ENCODE data around the gene ADGRG2.
"Not testable (repeated sequence)": the region's sequence is repeated elsewhere in the genome, so short reads cannot be mapped to it uniquely, and the experiment has no call there.

Gene ADGRG2

DNA sequence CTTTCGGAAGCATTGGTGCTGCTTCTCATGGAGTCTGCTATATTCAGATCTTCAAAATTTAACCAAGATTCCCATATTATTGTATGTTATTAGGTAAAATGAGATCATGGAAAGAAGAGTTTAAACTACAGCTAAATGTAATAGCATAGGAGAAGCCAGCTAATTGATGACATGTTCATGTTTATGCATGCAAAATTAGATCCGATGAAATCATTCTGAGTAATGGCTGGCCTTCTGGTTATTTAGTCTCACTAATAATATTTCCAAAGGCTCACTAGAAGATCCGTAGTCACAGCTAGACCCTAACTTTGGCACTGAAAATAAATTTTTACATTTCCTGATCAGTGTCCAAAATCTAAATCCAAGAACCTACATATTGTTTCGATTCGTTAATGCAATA, 118.5 kb downstream of the ADGRG2 start:
- DNase-seq (ENCODE audit: insufficient read length, low spot score) (no peak), FAIRE-seq (no peak)
- TF ChIP-seq POLR2A (IDR thresholded peaks at IDR 0.05; ENCODE audit: low read depth, low read length), result no peak

DNA sequence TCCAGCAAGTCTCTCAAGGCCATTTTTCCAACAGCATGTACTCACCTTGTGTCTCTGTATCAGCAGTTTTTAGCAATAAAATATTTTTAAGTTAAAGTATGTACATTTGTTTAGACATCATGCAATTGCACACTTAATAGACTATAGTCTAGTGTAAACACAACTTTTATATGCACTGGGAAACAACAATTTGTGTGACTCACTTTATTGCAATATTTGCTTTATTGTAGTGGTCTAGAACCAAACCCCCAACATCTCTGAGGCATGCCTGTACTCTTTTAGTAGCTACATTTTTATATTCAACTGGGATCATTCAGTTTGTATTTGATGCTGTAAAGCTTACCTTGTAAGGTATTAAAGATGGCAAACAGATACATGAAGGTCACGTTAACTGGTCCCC, 123.6 kb downstream of the ADGRG2 start:
- TF ChIP-seq POLR2A (IDR thresholded peaks at IDR 0.05; ENCODE audit: low read depth, low read length), result no peak
- DNase-seq (ENCODE audit: insufficient read length, low spot score) (no peak), FAIRE-seq (no peak)

DNA sequence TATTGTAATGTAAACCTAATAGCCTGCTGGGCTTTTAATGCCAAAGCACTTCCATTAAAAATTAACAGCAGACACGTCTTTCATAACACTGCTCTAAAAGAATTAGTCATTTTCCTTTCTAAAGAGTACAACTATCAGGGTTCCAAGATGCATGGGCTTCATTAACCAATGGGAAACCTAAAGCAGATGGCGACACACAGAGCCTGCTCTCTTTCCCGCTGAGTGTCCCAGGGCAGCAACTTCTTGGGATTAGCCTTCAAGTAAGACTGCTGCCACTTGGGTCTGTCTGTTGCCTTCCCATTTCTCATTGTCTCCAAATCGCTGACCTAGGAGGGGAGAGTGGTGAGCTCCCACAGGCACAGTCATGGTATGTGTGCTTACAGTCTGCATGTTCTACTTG, 124.4 kb downstream of the ADGRG2 start:
- no peak for DNase-seq (ENCODE audit: insufficient read length, low spot score)

DNA sequence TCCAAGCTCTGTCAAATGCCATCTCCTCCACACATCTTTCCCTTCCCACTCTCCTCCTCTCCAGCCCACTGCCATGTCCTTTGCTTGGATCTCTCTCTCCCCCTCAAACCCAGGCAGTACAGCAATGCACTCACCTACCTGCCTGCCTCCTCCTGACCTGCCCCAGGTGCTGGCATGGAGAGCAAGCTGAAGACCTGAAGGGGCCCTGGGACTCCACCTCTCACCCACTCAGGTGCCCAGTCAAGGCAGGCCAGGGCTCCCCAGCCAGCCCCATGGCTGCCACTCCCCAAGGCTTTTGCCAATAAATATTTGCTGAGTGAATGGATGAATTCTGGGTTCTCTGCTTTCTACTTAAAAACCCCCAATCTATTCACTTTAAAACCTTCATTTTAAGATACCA, 125.7 kb downstream of the ADGRG2 start:
- DNase-seq (ENCODE audit: insufficient read length, low spot score) (no peak), FAIRE-seq (no peak)
- TF ChIP-seq POLR2A (IDR thresholded peaks at IDR 0.05; ENCODE audit: low read depth, low read length), result no peak

More for the DNA sequence above, 124.4 kb downstream of the ADGRG2 start:
- no peak for FAIRE-seq
- TF ChIP-seq POLR2A (IDR thresholded peaks at IDR 0.05; ENCODE audit: low read depth, low read length), result no peak

DNA sequence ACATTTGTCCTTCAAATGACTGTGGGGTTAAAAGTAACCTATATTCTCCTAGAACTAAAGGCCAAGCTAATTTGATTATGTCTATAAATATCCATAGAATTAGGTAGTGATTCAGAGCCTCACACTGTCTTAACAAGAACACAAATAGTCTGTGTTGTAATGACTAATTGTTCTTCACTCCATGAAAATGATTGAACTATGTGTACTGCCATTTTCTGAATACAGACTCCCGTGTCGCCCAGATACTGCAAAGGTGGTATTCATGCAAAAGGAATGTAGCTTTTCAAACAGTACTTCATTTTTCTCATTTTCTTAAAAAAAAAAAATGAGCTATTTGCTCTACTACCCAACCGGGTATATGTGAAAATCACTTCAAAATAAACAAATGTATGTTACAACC, 127.0 kb downstream of the ADGRG2 start:
- DNase-seq (ENCODE audit: insufficient read length, low spot score), result no peak
- no peak for TF ChIP-seq POLR2A (IDR thresholded peaks at IDR 0.05; ENCODE audit: low read depth, low read length)
- FAIRE-seq, result no peak

DNA sequence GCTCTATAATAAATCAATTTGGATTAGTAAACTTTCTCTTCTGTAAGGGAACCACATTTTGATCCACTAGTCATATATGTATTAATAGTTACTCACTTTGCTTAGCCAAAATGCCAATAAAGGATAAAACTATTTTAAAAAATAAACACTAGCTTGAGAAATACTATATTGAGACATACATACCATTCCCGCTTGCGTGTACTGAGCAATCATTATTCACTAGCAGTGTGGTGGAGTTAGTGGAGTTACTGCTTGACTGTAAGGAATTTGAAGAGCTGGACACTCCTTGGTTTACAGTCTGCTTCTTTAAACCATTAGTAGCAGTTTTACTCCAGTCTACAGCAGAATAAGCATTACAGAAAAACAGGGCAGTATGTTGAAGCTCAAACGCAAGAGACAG, 127.6 kb downstream of the ADGRG2 start:
- no peak for TF ChIP-seq POLR2A (IDR thresholded peaks at IDR 0.05; ENCODE audit: low read depth, low read length)
- FAIRE-seq (no peak), DNase-seq (ENCODE audit: insufficient read length, low spot score) (no peak)

DNA sequence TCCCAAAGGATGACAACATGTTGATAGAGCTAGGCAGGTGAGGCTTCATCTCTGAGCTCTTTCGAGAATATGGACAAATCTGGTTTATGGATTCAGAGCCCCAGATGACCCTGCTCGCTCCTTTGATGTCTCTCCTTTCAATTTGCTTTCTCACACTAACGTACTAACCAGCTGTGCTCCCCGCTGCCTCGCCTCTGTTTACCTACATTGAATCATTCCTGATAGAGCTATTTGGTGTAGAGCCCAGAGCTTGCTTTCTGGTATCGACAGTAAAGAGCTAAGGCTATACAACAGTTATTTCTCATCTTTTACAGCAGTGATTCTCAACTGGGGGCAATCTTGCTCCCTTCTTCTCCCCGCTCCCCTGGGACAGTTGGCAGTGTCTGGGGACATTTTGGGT, 129.4 kb downstream of the ADGRG2 start:
- no peak for FAIRE-seq
- no peak for DNase-seq (ENCODE audit: insufficient read length, low spot score)
- TF ChIP-seq POLR2A (IDR thresholded peaks at IDR 0.05; ENCODE audit: low read depth, low read length), result no peak

DNA sequence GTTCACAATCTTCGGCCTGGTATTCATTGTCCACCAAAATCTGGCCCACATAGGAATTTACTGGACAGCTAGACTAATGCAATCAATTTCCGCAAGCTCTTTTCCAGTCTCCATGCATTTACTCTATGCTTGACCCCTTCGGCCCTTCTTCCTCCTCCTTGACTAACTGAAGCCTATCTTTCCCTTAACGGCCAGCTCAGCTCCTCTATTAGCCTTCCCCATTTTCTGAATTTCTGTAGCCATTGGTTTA, 137.2 kb downstream of the ADGRG2 start:
- DNase-seq (ENCODE audit: insufficient read length, low spot score) (no peak), FAIRE-seq (no peak)
- TF ChIP-seq POLR2A (IDR thresholded peaks at IDR 0.05; ENCODE audit: low read depth, low read length), result no peak

DNA sequence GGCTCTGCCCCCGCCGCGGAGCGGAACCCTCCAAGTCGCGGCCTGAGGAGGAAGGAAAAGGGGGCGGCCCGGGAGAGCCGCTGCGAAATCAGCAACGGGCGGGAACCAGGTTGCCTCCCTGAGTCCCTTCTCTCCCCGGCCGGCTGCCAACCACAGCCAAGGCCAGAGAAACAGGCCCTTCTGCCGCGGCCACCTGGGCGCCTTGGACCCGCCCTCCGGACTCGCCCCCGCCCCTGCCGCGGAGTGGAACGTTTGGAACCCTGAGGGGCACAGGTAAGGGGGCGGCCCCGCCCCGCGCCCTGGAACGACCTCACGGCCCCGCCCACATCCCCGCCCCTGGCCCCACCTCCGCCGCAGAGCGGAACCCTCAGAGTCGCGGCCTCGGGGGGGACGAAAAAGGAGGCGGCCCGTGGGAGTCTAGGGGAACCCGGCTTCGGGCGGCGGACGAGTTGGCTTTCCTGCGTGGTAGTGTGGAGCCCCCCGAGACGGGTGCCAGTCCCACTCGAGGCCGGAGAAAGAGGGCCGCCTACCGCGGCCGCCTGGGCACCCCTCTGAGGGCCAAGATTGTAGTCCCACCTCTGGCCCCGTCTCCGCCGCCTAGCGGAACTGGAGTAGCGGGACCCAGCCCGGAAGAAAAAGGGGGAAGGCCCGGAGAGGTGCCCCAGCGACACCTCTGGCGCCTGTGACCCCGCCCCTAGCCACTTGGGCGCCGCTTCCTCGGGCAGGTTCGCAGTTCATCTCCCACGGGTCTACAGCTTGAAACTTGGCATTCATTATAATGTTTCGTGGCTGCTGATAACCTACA, 137.7 kb downstream of the ADGRG2 start:
- FAIRE-seq, result no peak
- peak; percentile 22 for DNase-seq (ENCODE audit: insufficient read length, low spot score)
- TF ChIP-seq POLR2A (IDR thresholded peaks at IDR 0.05; ENCODE audit: low read depth, low read length), result no peak; the same call in 1 of the 2 replicates

DNA sequence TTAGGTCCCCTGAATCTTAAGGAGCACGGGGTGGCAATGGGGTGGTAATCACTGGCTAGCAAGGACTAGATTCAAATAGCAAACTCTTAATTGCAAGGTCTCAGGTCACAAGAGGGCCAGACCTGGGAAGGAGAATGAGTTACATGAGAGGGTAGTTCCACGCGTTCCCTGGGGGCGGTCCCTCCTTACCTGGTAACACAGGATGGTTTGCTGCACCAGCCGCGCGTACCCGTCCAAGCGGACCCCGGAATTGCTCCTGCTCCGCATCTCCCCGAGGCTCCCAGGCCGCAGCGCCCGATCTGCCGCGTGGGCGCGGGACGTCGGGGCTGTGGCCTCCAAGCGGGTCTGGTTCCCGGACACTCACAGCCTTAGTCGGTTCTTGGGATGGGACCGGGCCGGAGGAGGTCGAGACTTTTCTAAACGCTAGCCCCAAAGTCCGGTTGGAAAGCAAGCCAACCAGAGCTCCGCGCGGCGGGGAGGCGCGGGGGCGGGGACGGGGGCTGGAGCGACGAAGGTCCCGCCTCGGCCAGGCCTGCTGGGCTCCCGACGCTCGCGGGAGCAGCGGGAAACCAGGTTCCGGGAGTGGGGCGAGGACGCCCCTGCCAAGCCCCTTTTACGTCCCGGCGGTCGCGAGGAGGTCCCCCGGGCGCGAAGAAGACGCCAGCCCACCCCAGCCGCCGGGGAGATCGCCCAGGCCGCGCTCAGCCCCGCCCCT, 138.4 kb downstream of the ADGRG2 start, which contains the start of gene PHKA2:
Gene PHKA2, minus strand, starts transcription at position 449 of the 715 bp plus-strand sequence. Its CDS starts 182 bp downstream, at position 267.
- FAIRE-seq, result no peak
- DNase-seq (ENCODE audit: insufficient read length, low spot score), result peak; percentile 9
- no peak for TF ChIP-seq POLR2A (IDR thresholded peaks at IDR 0.05; ENCODE audit: low read depth, low read length)

DNA sequence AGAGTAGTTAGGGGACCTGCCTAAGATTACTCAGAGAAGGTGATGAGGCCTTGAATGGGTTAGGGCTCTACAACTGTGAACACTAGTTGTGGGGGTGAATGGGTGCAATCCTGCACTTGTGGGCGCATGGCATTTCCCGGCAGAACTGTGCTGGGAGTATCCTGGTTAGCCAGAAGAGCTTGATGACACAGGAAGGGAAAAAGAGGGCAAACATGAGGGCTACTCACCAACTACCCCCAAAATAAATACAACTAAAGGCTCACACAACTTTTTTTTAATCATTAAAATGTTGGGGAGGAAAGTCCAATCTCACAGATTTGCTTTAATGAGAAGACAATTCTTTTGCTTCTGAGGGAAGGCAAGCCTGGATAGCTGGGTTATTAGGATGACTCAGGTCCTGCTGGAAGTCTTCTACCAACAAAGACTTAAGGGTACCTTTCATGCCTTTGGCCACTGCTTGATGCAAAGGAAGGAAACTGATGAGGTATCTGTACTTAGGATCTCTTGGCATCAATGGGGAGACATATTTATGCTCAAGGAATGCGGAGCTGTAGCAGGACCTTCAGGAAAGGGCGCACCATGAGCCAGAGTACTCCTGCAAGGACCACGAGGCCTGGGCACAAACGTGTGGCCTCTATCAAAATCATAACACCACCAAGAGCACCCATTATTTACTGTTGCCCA, 141.0 kb downstream of the ADGRG2 start:
- TF ChIP-seq POLR2A (IDR thresholded peaks at IDR 0.05; ENCODE audit: low read depth, low read length), result no peak
- DNase-seq (ENCODE audit: insufficient read length, low spot score) (no peak), FAIRE-seq (no peak)

DNA sequence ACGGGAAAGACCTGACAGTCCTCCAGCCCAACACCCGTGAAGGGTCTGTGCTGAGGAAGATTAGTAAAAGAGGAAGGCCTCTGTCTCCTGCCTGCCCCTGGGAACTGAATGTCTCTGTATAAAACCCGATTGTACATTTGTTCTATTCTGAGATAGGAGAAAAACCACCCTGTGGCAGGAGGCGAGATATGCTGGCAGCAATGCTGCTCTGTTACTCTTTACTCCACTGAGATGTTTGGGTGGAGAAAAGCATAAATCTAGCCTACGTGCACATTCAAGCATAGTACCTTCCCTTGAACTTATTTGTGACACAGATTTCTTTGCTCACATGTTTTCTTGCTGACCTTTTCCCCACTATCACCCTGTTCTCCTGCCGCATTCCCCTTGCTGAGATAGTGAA, 142.0 kb downstream of the ADGRG2 start:
- DNase-seq (ENCODE audit: insufficient read length, low spot score); FAIRE-seq: not testable (repeated sequence)

DNA sequence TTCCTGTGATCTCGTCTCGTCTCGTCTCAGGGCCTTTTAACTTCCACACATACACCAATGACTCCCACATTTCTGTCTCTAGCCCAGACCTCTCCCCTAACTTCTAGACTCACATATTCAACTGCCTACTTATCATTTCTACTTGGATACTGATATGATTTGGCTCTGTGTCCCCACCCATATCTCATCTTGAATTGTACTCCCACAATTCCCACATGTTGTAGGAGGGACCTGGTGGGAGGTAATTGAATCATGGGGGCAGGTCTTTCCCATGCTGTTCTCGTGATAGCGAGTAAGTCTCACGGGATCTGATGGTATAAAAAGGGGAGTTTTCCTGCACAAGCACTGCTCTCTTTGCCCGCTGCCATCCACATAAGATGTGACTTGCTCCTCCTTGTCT, 147.3 kb downstream of the ADGRG2 start:
- FAIRE-seq (no peak), DNase-seq (ENCODE audit: insufficient read length, low spot score) (no peak)
- no peak for TF ChIP-seq POLR2A (IDR thresholded peaks at IDR 0.05; ENCODE audit: low read depth, low read length)

DNA sequence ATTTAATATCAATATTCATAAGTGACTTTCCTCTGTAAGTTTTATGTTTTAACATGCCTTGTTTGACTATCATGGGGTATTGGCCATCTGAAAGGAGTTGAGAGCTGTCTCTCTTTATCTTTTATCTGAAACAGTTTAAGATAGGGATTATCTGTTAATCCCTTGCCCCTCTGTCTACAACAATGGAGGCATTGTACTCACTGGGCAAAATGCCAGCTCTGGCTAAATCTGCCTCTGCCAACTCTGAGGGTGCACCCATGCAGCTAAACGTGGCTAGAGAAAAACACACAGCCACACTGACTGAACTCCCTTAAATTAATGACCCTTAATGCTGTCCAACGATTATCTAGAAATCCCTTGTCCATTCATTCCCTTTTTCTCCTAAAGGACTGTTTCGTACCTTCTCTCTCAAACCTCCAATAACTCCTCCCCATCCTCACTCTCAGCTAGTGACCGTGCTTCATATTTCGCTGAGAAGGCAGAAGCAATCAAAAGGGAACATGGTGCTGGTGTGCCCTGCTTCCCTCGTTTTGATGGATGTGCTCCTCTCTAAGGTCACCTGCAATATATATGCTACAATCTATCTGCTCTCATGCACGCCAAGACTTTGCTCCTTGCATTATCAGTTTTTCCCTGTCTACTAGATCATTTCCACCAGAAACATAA, 148.6 kb downstream of the ADGRG2 start:
- TF ChIP-seq POLR2A (IDR thresholded peaks at IDR 0.05; ENCODE audit: low read depth, low read length), result no peak
- no peak for FAIRE-seq
- DNase-seq (ENCODE audit: insufficient read length, low spot score), result no peak

Data from H54 (cell line).